Measurements from ENCODE around the gene CFAP57.

GRCh38 chr1:43194509-43194908, 22.4 kb downstream of the CFAP57 start:
- no peak for TF ChIP-seq POLR2A (IDR thresholded peaks at IDR 0.05; ENCODE audit: low read length)
- TF ChIP-seq GATA1 (IDR thresholded peaks at IDR 0.05; ENCODE audit: low read depth, low read length), result no peak
